Right lobe of liver (tissue), 4 donors: ENCODE data around the gene SLC2A4RG.

Experiments
- CTCF ChIP-seq, 4 donors: fragments of 200-600 bp in 3 of 4; fragments of 450-650 bp in 1 of 4; IDR thresholded peaks; one replicate each; pipeline versions ENCODE4 v1.5.1 to v1.8.0; 2016 to 2022; ENCODE audit warnings: antibody characterized with exemption in 4 of 4, mild to moderate bottlenecking in 2 of 4
- POLR2A ChIP-seq: fragments of 450-650 bp; IDR thresholded peaks from one replicate; pipeline ENCODE4 v1.6.1; 2017; ENCODE audit warnings: antibody characterized with exemption, mild to moderate bottlenecking
- donor health status: DM: no; HTN: no; CAD: no.
- donor health status: DM: no; HTN: no; CAD: no.
- donor health status: DM: no; HTN: yes; CAD: no.

- TF ChIP-seq CTCF (IDR thresholded peaks at IDR 0.05) (no peak), POLR2A (no peak)
Observed at GRCh38 chr20:63733579-63734081, 5.9 kb upstream of the SLC2A4RG start.
